ENCODE results near the gene ANKRD24. TPM values are rescaled to one million over a fixed set of nuclear protein-coding genes. Genes with fewer than 3 reads are reported as not detected.

The ANKRD24 gene
- total and polyA plus RNA-seq, 2 of the 13 experiments (the other 11 are each of a cell fraction or from before 2014, with no cell fraction given): 0.13 to 0.24 TPM

GRCh38 chr19:4267901-4268815 is 85.7 kb downstream of the ANKRD24 start (continued):
- TF ChIP-seq, protein P1, sequence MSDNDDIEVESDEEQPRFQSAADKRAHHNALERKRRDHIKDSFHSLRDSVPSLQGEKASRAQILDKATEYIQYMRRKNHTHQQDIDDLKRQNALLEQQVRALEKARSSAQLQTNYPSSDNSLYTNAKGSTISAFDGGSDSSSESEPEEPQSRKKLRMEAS (IDR thresholded peaks at IDR 0.05): peak; percentile 58; the same call in 1 of the 2 replicates
- TF ChIP-seq SIX4 (CRISPR knock-in tag; IDR thresholded peaks at IDR 0.05) (no peak), ELF3 (CRISPR knock-in tag; IDR thresholded peaks at IDR 0.05) (no peak), SOX13 (IDR thresholded peaks at IDR 0.05) (peak; percentile 43; the same call in 1 of the 2 replicates), SOX13 (CRISPR knock-in tag; conservative IDR thresholded peaks at IDR 0.05 in 1 of 2, IDR thresholded peaks at IDR 0.05 in 1 of 2) (peak in 1 of 2 experiments; percentile 63; a peak in 2 of 4 replicates), ZHX2 (IDR thresholded peaks at IDR 0.05; ENCODE audit: low read depth) (peak; percentile 28; the same call in 1 of the 2 replicates), ZHX2 (CRISPR knock-in tag; IDR thresholded peaks at IDR 0.05; ENCODE audit: borderline replicate concordance) (no peak), EHMT2 (IDR thresholded peaks at IDR 0.05; ENCODE audit: borderline replicate concordance, low read depth, low read length) (no peak), UBTF (CRISPR knock-in tag; IDR thresholded peaks at IDR 0.05) (peak; percentile 33; the same call in 1 of the 2 replicates), HOXA3 (CRISPR knock-in tag; IDR thresholded peaks at IDR 0.05) (peak; percentile 28; the same call in 1 of the 2 replicates), ZNF121 (CRISPR knock-in tag; IDR thresholded peaks at IDR 0.05) (0 out of 2 replicates have a peak, but pooled peaks have one; percentile 17), ZNF768 (CRISPR knock-in tag; IDR thresholded peaks at IDR 0.05) (no peak), ZFP36L1 (CRISPR knock-in tag; IDR thresholded peaks at IDR 0.05) (no peak), ZNF687 (CRISPR knock-in tag; IDR thresholded peaks at IDR 0.05) (peak; percentile 68), KAT2B (IDR thresholded peaks at IDR 0.05; ENCODE audit: borderline replicate concordance, low read depth, low read length) (no peak)
